ENCODE measurements around the gene SEZ6L.

Gene SEZ6L

GRCh38 chr22:26432619-26433311 lies 263.5 kb downstream of the SEZ6L start:
- DNase-seq (no peak), ATAC-seq (replicated peaks) (no peak)
- H3K4me3 Mint-ChIP-seq: no peak overlapping the region
- no peaks in the 10 kb centered on the region for H3K27me3 Mint-ChIP-seq
- H3K4me1 Mint-ChIP-seq (ENCODE audit: low read depth in 2 of 2): peaks cover 33 to 46% of the 10 kb centered on the region in 2 donors
- H3K9me3 Mint-ChIP-seq: no peaks in the 10 kb centered on the region
- H3K27ac Mint-ChIP-seq: no peak overlapping the region
- peaks cover 16% of the 10 kb centered on the region for H3K36me3 Mint-ChIP-seq (ENCODE audit: insufficient read depth)

Data from effector memory CD8-positive, alpha-beta T cell (primary cell).